Measurements from ENCODE around the gene NAGLU. TPM values are rescaled to one million over a fixed set of nuclear protein-coding genes. Genes with fewer than 3 reads are reported as not detected.
A peak's percentile ranks its signal among the peaks of the same experiment; 100 is the strongest.

NAGLU gene
- polyA plus RNA-seq, 2 of the 4 experiments (the other 2 are of a cell fraction): 17.8 to 34.5 TPM

GRCh38 chr17:42518755-42519545 is 17.1 kb upstream of the NAGLU start (continued):
- TF ChIP-seq HEYL (CRISPR knock-in tag; IDR thresholded peaks at IDR 0.05) (0 out of 2 replicates have a peak, but pooled peaks have one; percentile 48), RARB (CRISPR knock-in tag; IDR thresholded peaks at IDR 0.05) (peak; percentile 68; the same call in 1 of the 2 replicates), POLR2AphosphoS2 (conservative IDR thresholded peaks at IDR 0.05; ENCODE audit: low read length) (no peak), SREBF2 (IDR thresholded peaks at IDR 0.05) (no peak), RNF2 (IDR thresholded peaks at IDR 0.05; ENCODE audit: borderline replicate concordance, low read depth) (no peak), KDM1A (IDR thresholded peaks at IDR 0.05; ENCODE audit: low read depth) (no peak), BHLHE40 (IDR thresholded peaks at IDR 0.05; ENCODE audit: low read depth, low read length) (no peak), ZSCAN20 (CRISPR knock-in tag; IDR thresholded peaks at IDR 0.05) (no peak), EP300 (IDR thresholded peaks at IDR 0.05) (peak in 1 of 2 experiments; percentile 22; a peak in 1 of 5 replicates), NFE2L2 (conservative IDR thresholded peaks at IDR 0.05; ENCODE audit: low read length) (no peak), JUNB (IDR thresholded peaks at IDR 0.05) (peak; percentile 40), RCOR1 (IDR thresholded peaks at IDR 0.05; ENCODE audit: low read depth, low read length) (no peak), ELK1 (IDR thresholded peaks at IDR 0.05; ENCODE audit: low read depth, low read length) (no peak), CBX2 (IDR thresholded peaks at IDR 0.05; ENCODE audit: borderline replicate concordance, low read depth) (no peak), JUN (IDR thresholded peaks at IDR 0.05) (peak in 1 of 2 experiments; percentile 20; a peak in 3 of 5 replicates), HOXB13 (CRISPR knock-in tag; IDR thresholded peaks at IDR 0.05; ENCODE audit: low read depth) (no peak), MAZ (IDR thresholded peaks at IDR 0.05; ENCODE audit: borderline replicate concordance, low read depth, low read length) (no peak)
- TF ChIP-seq, protein P1, sequence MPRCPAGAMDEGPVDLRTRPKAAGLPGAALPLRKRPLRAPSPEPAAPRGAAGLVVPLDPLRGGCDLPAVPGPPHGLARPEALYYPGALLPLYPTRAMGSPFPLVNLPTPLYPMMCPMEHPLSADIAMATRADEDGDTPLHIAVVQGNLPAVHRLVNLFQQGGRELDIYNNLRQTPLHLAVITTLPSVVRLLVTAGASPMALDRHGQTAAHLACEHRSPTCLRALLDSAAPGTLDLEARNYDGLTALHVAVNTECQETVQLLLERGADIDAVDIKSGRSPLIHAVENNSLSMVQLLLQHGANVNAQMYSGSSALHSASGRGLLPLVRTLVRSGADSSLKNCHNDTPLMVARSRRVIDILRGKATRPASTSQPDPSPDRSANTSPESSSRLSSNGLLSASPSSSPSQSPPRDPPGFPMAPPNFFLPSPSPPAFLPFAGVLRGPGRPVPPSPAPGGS (IDR thresholded peaks at IDR 0.05): peak; percentile 17; the same call in 1 of the 3 replicates
- TF ChIP-seq, protein P2, sequence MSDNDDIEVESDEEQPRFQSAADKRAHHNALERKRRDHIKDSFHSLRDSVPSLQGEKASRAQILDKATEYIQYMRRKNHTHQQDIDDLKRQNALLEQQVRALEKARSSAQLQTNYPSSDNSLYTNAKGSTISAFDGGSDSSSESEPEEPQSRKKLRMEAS (IDR thresholded peaks at IDR 0.05): peak; percentile 11; the same call in 1 of the 2 replicates

- peak; percentile 95 to 96 for DNase-seq (ENCODE audit: low read depth in 1 of 2, low spot score in 1 of 2)
- ChIA-PET POLR2A (interaction anchor here (0.6 to 4.5 kb wide), 17 partner anchors 10 to 502 kb away, joined by 3 to 66 read pairs (median 3); partner anchors contain the start of genes BECN1, CAVIN1, DNAJC7 and NAGLU), CTCF (interaction anchor here (0.5 to 17.8 kb wide), 34 partner anchors 8 to 402 kb away, joined by 3 to 364 read pairs (median 6); partner anchors contain the start of genes CAVIN1, NAGLU and STAT3)
- H3K9me3 ChIP-seq: no peaks in the 10 kb centered on the region
- H3K4me1 ChIP-seq: peaks cover 63% of the 10 kb centered on the region
- peak; percentile 52 to 76 for ATAC-seq
- no peak for FAIRE-seq
- 18% methylated on average over 12 of the region's 12 CpGs for WGBS (ENCODE audit: missing lambda C conversion rate)
- peak overlapping the region; percentile 95 to 98 for H3K27ac ChIP-seq
- no peak overlapping the region for H3K4me3 ChIP-seq
- H3K4me2 ChIP-seq: peak overlapping the region; percentile 83
- TF ChIP-seq FOSL2 (IDR thresholded peaks at IDR 0.05): no peak
- TF ChIP-seq FOSL2 (CRISPR knock-in tag; IDR thresholded peaks at IDR 0.05): peak; percentile 89
- TF ChIP-seq EHMT2 (IDR thresholded peaks at IDR 0.05; ENCODE audit: low read depth): no peak
- TF ChIP-seq KDM1A (IDR thresholded peaks at IDR 0.05; ENCODE audit: low read depth): no peak
- peak; percentile 82; the same call in 1 of the 2 replicates for TF ChIP-seq MAZ (IDR thresholded peaks at IDR 0.05; ENCODE audit: borderline replicate concordance, low read depth, low read length)
- peak; percentile 81; the same call in 1 of the 2 replicates for TF ChIP-seq GATA3 (IDR thresholded peaks at IDR 0.05; ENCODE audit: borderline replicate concordance)
- TF ChIP-seq SMC3 (IDR thresholded peaks at IDR 0.05): 0 out of 3 replicates have a peak, but pooled peaks have one; percentile 13
- no peak for TF ChIP-seq HEYL (CRISPR knock-in tag; IDR thresholded peaks at IDR 0.05)
- TF ChIP-seq CTCF (IDR thresholded peaks at IDR 0.05): no peak
- no peak for TF ChIP-seq PHF8 (IDR thresholded peaks at IDR 0.05; ENCODE audit: borderline replicate concordance, low read depth)
- TF ChIP-seq CHD4 (IDR thresholded peaks at IDR 0.05; ENCODE audit: borderline replicate concordance): no peak
- no peak for TF ChIP-seq ZC3H11A (IDR thresholded peaks at IDR 0.05)
- no peak for TF ChIP-seq RFX5 (IDR thresholded peaks at IDR 0.05)
- peak; percentile 78 for TF ChIP-seq MAFK (IDR thresholded peaks at IDR 0.05; ENCODE audit: partially characterized antibody)
- TF ChIP-seq CBX8 (IDR thresholded peaks at IDR 0.05): no peak
- TF ChIP-seq ZSCAN20 (CRISPR knock-in tag; IDR thresholded peaks at IDR 0.05): no peak; the same call in 1 of the 2 replicates
- TF ChIP-seq HOXB13 (CRISPR knock-in tag; IDR thresholded peaks at IDR 0.05; ENCODE audit: low read depth): peak; percentile 95
- TF ChIP-seq ELK1 (IDR thresholded peaks at IDR 0.05; ENCODE audit: low read depth, low read length): no peak
Observed at GRCh38 chr17:42519546-42520491, 16.2 kb upstream of the NAGLU start.

Data from A549 (cell line).